Activated CD4-positive, alpha-beta T cell treated with anti-CD3 and anti-CD28 coated beads, Interleukin-2, amount 50 U/mL, for 4 hours (primary cell): ENCODE results near the gene ENO4.

ENCODE experiments used
- DNase-seq, 2 experiments: peaks; one replicate each; pipeline ENCODE4 v3.0.0-alpha.2; 2020

Gene ENO4

DNA sequence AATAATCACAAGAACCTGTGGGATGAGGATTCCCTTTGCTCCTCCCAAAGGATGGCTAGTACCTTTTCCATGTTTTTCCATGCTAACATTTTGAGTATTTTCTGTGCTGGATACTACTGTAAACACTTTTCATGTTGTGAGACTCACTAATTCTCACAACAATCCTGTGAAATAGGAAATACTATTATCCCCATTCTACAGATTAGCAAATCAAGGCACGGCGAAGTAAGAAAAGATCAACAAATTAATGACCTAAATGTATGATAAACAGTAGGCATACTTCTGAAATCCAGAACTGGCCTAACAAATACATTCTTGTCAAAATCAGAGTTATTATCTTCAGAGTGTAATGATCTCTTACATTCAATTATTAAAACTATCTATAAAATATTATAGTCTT lies 69.3 kb downstream of the ENO4 start:
- DNase-seq, result no peak

GRCh38 chr10:116919164-116919563 lies 69.9 kb downstream of the ENO4 start:
- no peak for DNase-seq

DNA sequence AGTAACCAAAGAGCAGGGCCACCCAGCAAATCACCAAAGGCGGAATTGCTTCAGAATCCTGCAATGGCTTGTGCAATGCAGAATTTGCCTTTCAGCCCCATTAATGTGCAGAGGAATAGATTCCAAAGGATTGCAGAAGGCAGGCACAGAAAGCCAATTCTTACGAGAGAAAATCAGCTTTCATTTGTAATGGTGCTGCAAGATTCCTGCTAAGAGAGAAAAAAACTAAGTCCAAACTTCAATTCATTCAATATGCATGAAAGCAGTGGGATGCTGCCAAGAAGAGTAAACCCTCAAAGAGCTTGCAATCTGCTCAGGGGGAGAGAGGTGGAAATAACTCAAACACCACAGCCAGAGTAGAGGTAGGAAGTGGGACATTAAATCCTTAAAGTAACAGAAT lies 70.4 kb downstream of the ENO4 start:
- no peak for DNase-seq

GRCh38 chr10:116925056-116925455 lies 75.8 kb downstream of the ENO4 start:
- no peak for DNase-seq

DNA sequence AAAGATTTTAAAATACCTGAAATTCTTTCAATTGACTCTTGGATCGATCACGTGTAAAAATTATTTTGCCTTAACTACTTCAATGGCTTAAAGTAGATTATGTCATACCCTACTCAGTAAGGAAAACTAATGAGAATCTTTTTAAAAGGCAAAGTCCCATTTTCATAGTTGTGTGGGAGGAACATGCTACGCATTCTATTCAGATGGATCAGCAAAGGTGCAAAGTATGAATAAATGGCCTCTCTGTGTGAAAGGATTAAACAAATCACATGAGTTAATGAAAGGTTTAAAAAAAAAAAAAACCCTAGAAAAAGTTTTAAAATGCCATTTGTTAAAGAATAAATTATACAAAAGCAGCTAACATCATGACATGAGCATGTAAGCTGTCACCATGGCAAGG lies 77.1 kb downstream of the ENO4 start:
- DNase-seq, result no peak

DNA sequence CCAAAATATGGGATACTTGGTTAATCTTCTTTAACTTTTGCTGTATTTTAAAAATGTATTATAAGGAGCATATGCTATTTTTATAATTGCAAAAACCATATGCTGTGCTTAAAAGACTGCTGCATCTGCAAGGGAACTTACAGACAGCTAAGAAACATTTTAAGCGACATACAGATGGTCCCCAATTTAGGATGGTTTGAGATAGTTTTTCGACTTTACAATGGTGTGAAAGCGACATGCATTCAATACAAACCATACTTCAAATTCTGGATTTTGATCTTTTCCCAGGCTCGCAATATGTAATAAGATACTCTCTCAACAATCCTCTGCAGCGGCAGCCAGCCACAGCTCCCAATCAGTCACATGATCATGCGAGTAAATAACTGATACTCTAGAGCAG lies 82.5 kb downstream of the ENO4 start:
- no peak for DNase-seq
